Neural cell (in vitro differentiated cells): ENCODE results near the gene HMGCS2. TPM values are rescaled to one million over a fixed set of nuclear protein-coding genes. Genes with fewer than 3 reads are reported as not detected.

Experiments
- H2AFZ ChIP-seq: fragments of 200-600, 300-800 bp; sonication (generic), shearing (Covaris generic); 2 replicates; pipeline ENCODE4 v1.6.0; 2014; ENCODE audit warnings: low read depth, mild to moderate bottlenecking, antibody characterized with exemption, low read length, moderate library complexity
- H3F3A ChIP-seq: fragments of 200-600 bp; shearing (Covaris generic); 2 replicates; pipeline ENCODE4 v1.6.1; 2016; ENCODE audit warnings: mild to moderate bottlenecking, moderate library complexity, mixed read lengths, antibody characterized with exemption, low read length; ENCODE audit not compliant: insufficient read depth, poor library complexity, severe bottlenecking
- H3K27ac ChIP-seq: fragments of 200-600, 300-800 bp; sonication (generic), shearing (Covaris generic); 2 replicates; pipeline ENCODE4 v1.5.1; 2014; ENCODE audit warnings: mild to moderate bottlenecking, low read length, moderate library complexity
- H3K27me3 ChIP-seq: fragments of 300-800, 200-600 bp; sonication (generic), shearing (Covaris generic); 2 replicates; pipeline ENCODE4 v1.6.0; 2014; ENCODE audit warnings: mild to moderate bottlenecking, low read depth, low read length, moderate library complexity; ENCODE audit not compliant: insufficient read depth
- H3K36me3 ChIP-seq: fragments of 300-800, 200-600 bp; sonication (generic), shearing (Covaris generic); 2 replicates; pipeline ENCODE4 v1.5.1; 2014; ENCODE audit warnings: mild to moderate bottlenecking, antibody characterized with exemption, low read length, moderate library complexity; ENCODE audit not compliant: insufficient read depth
- H3K4me2 ChIP-seq: fragments of 300-800, 200-600 bp; sonication (generic), shearing (Covaris generic); 2 replicates; pipeline ENCODE4 v1.6.0; 2014; ENCODE audit warnings: mild to moderate bottlenecking, low read length
- H3K4me3 ChIP-seq: fragments of 300-800, 200-600 bp; sonication (generic), shearing (Covaris generic); 2 replicates; pipeline ENCODE4 v1.5.1; 2014; ENCODE audit warnings: mild to moderate bottlenecking, low read length, moderate library complexity
- H3K79me2 ChIP-seq: fragments of 200-600 bp; shearing (Covaris generic); replicated peaks from 2 replicates; pipeline ENCODE4 v1.6.0; 2014; ENCODE audit warnings: mild to moderate bottlenecking, low read length, moderate library complexity; ENCODE audit not compliant: insufficient read depth
- H3K9ac ChIP-seq: fragments of 300-800, 200-600 bp; sonication (generic), shearing (Covaris generic); 2 replicates; pipeline ENCODE4 v1.6.1; 2016; ENCODE audit warnings: mild to moderate bottlenecking, low read length, mixed read lengths
- H3K9me2 ChIP-seq: fragments of 200-600 bp; shearing (Covaris generic); 2 replicates; pipeline ENCODE4 v1.6.1; 2016; ENCODE audit warnings: mild to moderate bottlenecking, low read length, mixed read lengths; ENCODE audit not compliant: insufficient read depth
- H3K9me3 ChIP-seq: fragments of 200-600, 300-800 bp; sonication (generic), shearing (Covaris generic); 2 replicates; pipeline ENCODE4 v1.6.1; 2016; ENCODE audit warnings: mild to moderate bottlenecking, mixed run types, low read length, moderate library complexity, mixed read lengths
- H4K20me1 ChIP-seq: fragments of 200-600 bp; shearing (Covaris generic); 2 replicates; pipeline ENCODE4 v1.6.1; 2016; ENCODE audit warnings: mild to moderate bottlenecking, mixed run types; ENCODE audit not compliant: insufficient read depth
- CTCF ChIP-seq: fragments of 450-650 bp; IDR thresholded peaks from 2 replicates; pipeline ENCODE4 v1.5.1; 2014; ENCODE audit warnings: antibody characterized with exemption, mild to moderate bottlenecking, moderate library complexity; ENCODE audit not compliant: poor library complexity, severe bottlenecking
- EP300 ChIP-seq: fragments of 450-650 bp; conservative IDR thresholded peaks from 2 replicates; pipeline ENCODE4 v1.6.1; 2014; ENCODE audit warnings: antibody characterized with exemption, mild to moderate bottlenecking, moderate library complexity; ENCODE audit not compliant: poor library complexity, severe bottlenecking
- EZH2 ChIP-seq: fragments of 200-600, 300-800 bp; shearing (Covaris generic), sonication (generic); IDR thresholded peaks from 2 replicates; pipeline ENCODE4 v1.6.1; 2014; ENCODE audit warnings: antibody characterized with exemption, low read length, borderline replicate concordance, mild to moderate bottlenecking; ENCODE audit not compliant: insufficient read depth, poor library complexity, severe bottlenecking
- MXI1 ChIP-seq: fragments of 450-650 bp; conservative IDR thresholded peaks from 2 replicates; pipeline ENCODE4 v1.6.1; 2014; ENCODE audit warnings: antibody characterized with exemption, mild to moderate bottlenecking; ENCODE audit not compliant: poor library complexity, severe bottlenecking
- POLR2AphosphoS5 ChIP-seq: IDR thresholded peaks from 2 replicates; pipeline ENCODE4 v1.6.1; 2012
- RAD21 ChIP-seq: fragments of 450-650 bp; conservative IDR thresholded peaks from 2 replicates; pipeline ENCODE4 v1.6.1; 2014; ENCODE audit warnings: antibody characterized with exemption, mild to moderate bottlenecking, moderate library complexity
- REST ChIP-seq: IDR thresholded peaks from 2 replicates; pipeline ENCODE4 v1.6.1; 2012; ENCODE audit warnings: borderline replicate concordance
- SMC3 ChIP-seq: fragments of 450-650 bp; conservative IDR thresholded peaks from 2 replicates; pipeline ENCODE4 v1.6.1; 2014; ENCODE audit warnings: antibody characterized with exemption, mild to moderate bottlenecking, moderate library complexity; ENCODE audit not compliant: poor library complexity
- TAF1 ChIP-seq: IDR thresholded peaks from 2 replicates; pipeline ENCODE4 v1.6.1; 2012; ENCODE audit warnings: low read depth
- polyA plus RNA-seq: library from polyadenylated mRNA; depleted of rRNA; stranded (reverse); fragments of >200 nt; gene quantifications from 2 replicates; pipeline ENCODE4 v1.2.3, GENCODE V29; 2014

The HMGCS2 gene
- polyA plus RNA-seq, 1 donor from 2014 or later = not detected

- Histone ChIP-seq H3K4me3 (no peak overlapping the region), H3K9me3 (no peaks in the 10 kb centered on the region), H3K9ac (no peak overlapping the region), H3K79me2 (no peaks in the 10 kb centered on the region), H4K20me1 (no peaks in the 10 kb centered on the region), H3F3A (no peaks in the 10 kb centered on the region), H3K27me3 (no peaks in the 10 kb centered on the region), H3K27ac (no peak overlapping the region), H3K36me3 (no peaks in the 10 kb centered on the region), H2AFZ (no peak overlapping the region), H3K9me2 (no peaks in the 10 kb centered on the region), H3K4me2 (no peak overlapping the region)
- TF ChIP-seq MXI1 (no peak), RAD21 (no peak), POLR2AphosphoS5 (no peak), SMC3 (no peak), REST (no peak), EP300 (no peak), TAF1 (no peak), EZH2 (no peak), CTCF (no peak)
Observed at GRCh38 chr1:119782631-119783325, 14.1 kb upstream of the HMGCS2 start.

GRCh38 chr1:119781434-119782210 is 12.9 kb upstream of the HMGCS2 start:
- H3K4me2 ChIP-seq = no peak overlapping the region

More at GRCh38 chr1:119781434-119782210, 12.9 kb upstream of the HMGCS2 start:
- Histone ChIP-seq H4K20me1 (no peaks in the 10 kb centered on the region), H3K27me3 (no peaks in the 10 kb centered on the region), H3K36me3 (no peaks in the 10 kb centered on the region), H2AFZ (no peak overlapping the region), H3K9me3 (no peaks in the 10 kb centered on the region), H3K4me3 (no peak overlapping the region), H3K27ac (no peak overlapping the region), H3K9ac (no peak overlapping the region), H3K79me2 (no peaks in the 10 kb centered on the region), H3K9me2 (no peaks in the 10 kb centered on the region), H3F3A (no peaks in the 10 kb centered on the region)
- TF ChIP-seq CTCF (no peak), EZH2 (no peak), MXI1 (no peak), RAD21 (no peak), REST (no peak), POLR2AphosphoS5 (no peak), SMC3 (no peak), EP300 (no peak), TAF1 (no peak)
